ENCODE results near the gene ST3GAL4.
A peak's percentile ranks its signal among the peaks of the same experiment; 100 is the strongest.

The ST3GAL4 gene

DNA sequence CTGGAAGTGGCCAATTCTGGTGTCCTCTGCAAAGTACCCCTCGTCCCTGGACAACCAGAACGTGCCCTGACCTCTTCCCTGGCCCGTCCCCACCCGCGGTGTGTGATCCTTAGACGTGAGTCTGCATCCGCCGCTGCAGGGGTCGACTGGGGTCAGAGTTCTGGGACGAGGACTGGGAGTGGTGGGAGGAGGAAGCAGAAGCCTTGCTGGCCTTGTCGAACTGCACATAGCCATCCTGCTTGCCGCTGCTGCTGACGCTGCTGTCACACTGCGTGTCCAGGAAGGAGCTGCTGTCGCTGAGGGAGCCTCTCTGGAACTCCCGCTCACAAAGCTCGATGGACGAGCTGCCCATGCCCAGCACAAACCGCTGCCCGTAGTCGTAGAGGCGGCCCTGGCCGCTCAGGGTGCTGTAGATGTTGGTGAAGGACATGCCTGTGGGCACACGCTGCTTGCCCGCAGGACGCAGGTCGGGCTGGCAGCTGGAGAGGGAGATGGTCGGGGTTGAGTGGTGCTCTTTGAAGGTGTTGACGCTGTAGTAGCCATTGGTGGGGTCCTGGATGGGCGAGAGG is 69.1 kb downstream of the ST3GAL4 start:
- DNase-seq (ENCODE audit: low spot score), result no peak

DNA sequence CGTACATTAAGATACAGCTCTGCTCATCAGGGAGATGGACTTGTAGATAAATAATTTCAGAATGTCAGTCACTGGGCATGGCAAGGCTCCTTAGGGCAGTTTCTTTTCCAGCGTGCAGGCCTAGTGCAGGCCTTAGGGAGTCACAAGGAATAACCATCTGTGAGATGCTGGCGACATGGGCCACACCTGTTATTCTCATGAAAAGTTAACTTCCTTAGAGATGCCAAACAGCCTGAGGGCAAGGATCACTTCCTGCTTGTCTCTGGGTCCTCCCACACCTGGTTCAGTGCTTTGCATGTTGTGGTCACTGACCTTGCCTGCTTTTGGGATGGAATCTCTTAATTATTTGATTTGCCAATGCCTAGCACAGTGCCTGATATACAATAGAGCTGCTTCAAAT is 70.6 kb downstream of the ST3GAL4 start:
- DNase-seq (ENCODE audit: low spot score), result no peak

DNA sequence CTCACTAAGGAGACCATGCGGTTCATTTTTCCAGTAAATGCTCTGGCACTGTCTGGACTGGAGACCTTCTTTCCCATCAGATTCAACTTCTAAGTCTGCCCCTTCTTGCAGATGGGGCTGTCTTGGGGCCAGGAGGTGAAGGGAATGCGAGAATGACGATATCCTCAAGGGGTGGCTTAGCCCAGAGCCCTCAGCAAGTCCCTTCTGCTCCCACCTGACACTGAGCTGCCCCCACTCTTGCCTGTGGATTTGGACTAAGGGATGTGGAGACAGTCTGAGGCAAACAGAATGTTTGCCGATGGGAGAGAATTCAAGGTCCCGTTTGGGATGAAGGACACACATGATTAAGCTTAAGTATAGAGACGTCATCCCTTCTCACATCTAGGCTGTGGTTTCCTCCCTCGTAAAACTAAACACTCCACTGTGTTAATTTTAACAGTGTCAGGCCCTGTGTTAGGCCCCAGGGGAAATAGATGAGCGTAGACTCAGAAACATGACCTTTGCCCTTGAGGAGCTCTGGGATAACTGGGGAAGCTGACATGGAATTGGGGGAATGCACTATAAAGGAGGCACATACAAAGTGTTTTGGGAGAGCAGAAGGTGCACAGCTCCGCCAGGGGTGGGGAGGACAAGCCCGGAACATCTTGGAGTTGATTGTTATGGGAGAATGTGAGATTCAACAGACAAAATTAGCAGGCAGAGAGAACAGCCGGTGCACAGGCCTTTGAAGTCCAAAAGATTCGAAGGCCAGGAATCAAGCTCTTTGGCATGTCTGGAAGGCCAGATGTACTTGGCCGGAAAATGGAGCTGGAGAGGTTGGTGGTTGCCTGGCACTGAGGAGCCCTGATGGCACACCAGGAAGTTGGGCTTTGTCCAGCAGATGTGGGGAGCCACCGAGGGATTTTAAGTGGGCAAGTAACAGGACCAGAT is 71.6 kb downstream of the ST3GAL4 start:
- DNase-seq (ENCODE audit: low spot score), result peak; percentile 24

DNA sequence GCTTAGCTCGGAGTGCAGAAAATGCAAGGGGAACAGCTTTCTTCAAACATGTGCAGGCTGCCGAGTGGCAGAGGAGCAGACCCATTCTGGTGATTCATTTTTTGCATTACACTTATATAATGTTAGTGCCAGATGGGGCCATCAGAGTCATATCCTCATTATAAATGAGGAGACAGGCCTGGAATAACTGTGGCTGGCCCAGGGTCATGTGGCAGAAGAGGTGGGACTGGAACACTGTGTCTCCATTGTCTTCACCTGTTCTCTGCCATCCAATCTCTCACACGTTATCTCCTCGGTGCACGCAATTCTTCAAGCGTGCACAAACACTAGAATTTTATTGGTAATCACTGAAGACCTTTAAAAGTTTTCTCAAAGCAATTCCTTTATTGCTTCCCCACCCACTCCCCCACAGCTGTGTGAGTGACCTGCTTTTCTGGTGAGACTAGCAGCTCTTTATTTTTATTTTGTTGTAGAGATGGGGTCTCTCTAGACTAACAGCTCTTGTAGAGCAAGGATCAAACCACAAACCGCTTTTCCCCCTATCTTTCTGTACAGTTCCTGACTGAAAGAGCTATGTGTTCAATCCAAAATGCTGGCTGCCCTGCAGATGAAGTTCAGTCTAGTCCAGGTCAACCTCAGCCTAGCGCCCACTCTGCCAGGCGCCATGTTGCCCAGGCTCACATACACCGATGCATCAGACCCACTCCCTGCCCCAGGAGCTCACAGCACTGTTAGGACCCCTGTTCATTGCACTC is 75.3 kb downstream of the ST3GAL4 start:
- no peak for DNase-seq (ENCODE audit: low spot score)

DNA sequence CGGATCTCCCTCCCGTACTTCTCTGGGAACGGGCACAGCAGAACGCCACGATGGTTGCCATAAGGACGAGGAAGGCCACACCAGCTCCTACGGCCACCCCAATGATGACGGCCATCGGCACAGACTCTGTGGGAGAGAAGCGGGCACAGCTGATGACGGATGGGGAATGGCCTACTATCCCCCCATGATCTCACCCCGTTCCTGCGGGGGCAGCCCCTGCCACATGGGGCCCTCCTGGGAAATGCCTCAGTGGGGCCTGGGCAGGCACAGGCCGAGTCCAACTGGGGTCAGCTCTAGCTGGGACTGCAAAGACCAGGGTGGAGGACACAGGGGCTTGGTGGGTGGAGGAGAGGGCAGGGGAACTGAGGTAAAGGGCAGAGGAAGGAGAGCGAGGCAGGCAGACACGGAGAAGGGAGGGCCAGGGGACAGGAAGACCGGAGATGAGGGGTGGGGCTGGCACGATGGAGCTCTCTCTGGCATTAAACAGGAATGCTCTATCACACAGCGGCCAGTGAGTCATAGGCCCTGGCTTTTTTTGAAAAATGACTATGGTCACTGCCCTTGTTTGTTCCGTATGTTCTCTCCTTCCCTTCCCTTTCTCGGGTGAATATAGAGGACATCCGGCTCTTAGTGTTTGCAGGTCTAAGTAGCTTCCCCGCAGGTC is 76.0 kb downstream of the ST3GAL4 start:
- peak; percentile 28 for DNase-seq (ENCODE audit: low spot score)

DNA sequence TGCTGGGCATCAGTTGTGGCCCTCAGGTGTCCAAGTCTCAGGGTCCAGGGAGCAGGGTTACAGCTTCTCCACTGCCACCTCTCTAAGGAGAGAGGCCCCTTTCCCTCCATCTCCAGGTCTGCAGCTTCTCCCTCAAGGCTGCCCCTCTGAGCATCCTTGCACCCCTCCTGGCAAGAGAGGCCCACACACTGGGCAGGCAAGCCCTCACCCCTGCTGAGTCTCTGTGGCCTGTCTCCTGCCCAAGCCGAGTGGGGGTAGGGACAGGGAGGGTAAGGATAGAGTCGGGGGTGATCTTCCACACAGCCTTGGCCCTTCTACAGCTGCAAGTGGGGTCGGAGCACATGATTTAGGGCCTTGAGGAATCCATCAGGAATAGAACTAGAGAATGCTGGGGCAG is 76.6 kb downstream of the ST3GAL4 start:
- DNase-seq (ENCODE audit: low spot score), result no peak

DNA sequence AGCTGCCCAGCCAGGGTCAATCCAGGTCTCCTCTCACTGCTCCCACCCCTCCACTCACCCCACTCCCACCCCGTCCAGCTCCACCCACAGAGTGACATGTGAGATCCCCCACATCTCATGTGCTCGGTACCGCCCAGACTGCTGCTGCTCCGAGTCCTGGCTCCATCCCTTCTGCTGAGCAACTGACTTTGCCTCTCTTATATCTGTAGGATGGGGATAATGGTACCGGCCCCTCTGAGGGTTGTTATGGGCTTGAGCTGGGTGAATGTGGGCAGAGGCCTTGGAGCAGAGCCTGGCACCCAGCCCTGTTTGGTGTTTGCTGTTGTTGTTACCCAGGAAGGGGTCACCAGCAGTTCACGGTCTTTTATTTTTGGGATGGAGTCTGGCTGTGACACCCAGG is 77.0 kb downstream of the ST3GAL4 start:
- no peak for DNase-seq (ENCODE audit: low spot score)

DNA sequence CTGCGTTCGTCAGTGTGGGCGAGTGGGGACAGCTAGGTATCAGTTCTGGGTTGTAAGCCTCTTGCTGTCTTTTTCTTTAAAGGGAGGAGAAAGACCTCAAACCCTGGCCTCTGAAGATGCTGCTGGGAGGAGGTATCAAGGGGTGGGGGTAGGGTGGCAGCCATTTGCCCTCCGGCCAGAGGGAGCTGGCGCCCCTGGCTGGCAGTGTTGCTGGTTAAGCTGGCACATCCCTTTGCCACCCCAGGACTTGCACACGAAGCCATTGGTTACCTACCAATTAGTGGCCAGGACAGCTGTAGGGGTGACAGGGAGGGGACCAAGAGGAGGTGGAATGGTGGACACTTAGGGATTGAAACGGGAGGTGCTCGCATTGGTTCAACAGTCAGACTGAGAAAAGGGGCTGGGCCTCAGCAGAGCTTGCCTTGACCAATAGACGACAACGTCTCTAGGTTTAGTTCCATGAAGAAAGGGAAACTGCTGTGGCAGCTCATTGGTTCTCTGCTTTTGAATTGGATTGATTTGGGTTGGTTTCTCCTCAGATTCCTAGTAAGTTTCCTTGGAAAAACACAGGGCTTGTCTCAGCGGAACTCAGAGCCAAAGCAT is 77.9 kb downstream of the ST3GAL4 start:
- no peak for DNase-seq (ENCODE audit: low spot score)

DNA sequence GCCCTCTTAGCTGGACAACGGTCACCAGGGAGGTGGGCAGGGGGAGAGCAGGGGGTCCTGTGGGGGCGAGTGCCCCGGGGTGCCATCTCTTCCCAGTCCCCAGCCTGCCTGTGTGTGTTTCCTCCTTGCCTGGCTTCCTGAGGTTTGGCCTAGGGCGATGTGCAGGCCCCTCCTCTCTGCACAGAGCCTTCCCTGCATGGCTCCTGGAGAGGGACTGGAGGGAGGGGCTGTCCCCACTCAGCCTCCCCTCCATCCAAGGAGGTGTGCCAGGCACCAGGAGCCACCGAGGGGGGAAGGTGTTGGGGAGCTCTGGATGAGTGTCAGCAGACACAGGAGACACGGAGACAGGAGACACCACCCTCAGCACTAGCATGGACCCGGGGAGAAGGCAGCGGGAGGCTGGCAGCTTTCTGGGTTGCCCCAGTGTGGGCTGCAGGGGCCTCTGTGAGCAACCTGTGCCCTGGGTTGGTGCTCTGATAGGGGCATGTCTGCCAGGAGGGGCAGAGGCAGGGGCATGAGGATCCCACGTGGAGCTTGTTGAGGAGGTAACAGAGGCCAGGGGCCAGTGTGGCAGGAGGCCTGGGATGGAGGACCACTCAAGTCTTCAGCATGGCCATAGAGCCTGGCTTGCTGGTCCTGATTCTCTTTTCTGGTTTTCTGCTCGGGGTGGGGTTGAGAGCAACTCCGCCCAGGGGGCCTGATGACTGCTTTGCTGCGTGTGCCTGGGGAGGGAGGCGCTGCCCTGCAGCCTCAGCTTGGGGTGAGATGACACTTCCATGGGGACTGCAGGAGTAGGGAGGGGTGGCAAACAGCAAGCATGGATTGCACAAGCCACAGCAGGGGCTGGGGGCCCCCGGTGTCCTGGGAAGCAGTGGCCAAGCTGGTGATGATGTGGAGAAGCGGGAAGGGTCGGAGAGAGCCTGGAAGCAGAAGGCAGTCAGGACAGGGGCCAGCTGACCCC is 78.8 kb downstream of the ST3GAL4 start:
- no peak for DNase-seq (ENCODE audit: low spot score)

DNA sequence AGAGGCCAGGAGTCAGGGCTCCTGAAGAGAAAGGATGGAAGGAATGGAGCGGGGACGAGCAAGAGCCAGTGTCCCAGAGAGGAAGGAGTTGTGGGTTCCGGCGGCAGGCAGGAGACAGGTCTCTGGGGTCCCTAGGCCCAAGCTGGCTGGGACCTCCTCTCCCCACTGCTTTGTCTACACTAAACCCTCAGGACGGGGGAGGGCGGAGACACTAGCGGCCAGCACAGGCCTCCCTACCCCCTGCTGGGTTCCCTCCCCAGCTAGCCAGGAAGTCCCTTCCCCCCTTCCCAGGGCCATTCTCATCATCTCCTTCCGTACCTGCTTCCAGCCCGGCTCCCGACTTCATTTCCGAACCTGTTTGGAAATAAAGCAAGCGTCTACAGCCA is 79.5 kb downstream of the ST3GAL4 start:
- DNase-seq (ENCODE audit: low spot score), result no peak

DNA sequence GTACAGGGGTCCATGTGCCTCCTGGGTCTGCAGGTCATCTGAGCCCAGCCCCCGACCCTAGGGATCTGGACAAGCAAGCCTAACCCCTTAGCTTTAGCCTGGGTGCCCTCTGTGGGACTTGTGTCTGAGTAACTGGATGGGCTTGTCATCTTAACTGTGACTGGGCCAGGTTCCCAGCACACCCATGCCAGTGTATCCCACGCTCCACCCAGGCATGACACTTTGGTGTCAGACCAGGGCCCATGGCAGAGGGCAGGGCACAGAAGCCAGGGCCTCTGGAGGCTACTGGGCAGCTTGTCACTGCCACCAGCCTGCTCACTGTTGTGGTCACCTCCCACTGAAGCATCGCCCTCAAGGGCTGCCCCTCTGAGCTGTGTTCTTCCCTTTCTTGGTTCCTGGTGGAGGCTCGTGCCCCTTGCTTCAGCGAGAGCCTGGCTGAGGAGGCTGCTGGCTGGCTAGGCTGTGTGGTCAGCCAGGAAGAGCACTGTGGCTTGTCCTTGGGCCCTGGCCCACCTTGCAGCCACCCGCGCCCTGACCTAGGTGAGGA is 80.8 kb downstream of the ST3GAL4 start:
- no peak for DNase-seq (ENCODE audit: low spot score)

DNA sequence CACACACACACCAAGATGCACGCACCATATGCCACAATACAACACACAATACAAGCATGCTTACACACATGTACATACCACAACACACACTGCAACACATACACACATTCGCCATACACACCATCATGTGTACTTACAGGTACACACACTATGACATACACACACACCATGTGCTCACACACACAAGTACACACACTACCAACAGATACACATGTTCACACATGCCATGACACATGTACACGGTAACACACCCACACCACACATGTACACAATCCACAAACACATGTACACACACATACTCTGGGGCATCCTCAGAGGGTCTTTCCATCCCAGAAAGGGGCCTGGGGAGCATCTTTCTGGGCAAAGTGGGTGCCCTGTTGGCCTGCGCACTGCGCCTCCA is 82.2 kb downstream of the ST3GAL4 start:
- DNase-seq (ENCODE audit: low spot score), result no peak

DNA sequence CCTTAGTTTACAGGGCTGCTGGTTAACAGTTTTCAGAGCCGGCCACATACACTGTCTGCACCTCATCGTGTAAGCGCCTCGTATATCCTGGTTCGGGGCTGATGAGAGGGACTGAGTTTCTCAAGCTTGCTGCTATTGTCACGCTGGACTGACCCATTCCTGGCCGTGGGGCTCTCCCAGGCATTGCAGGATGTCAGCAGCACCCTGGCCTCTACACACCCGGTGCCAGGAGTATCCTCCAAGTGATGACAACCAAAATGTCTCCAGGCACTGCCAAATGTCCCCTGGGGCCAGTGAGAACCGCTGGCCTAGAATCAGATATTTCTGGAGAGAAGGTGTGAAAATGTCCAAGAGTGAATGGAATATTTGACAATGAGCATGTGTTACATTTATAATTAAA is 82.8 kb downstream of the ST3GAL4 start:
- no peak for DNase-seq (ENCODE audit: low spot score)

DNA sequence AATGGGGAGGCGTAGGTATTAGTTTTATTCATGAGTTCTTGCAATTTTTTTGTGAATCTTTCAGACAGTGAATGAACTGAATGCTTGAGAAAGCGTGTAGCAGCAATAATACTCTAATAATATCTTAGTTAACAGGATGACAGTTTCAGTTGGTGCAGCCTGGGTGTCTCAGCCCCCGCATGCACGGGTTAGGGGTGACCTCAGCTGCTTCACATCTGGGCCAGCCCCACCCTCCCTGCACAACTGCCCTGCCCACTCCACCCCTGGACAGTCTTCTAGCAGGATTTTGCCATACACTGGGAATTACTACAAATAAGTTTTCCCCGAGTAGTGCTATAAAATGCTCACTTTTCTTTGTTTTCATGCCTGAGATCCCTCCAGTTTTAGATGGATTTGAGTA is 83.2 kb downstream of the ST3GAL4 start:
- no peak for DNase-seq (ENCODE audit: low spot score)

DNA sequence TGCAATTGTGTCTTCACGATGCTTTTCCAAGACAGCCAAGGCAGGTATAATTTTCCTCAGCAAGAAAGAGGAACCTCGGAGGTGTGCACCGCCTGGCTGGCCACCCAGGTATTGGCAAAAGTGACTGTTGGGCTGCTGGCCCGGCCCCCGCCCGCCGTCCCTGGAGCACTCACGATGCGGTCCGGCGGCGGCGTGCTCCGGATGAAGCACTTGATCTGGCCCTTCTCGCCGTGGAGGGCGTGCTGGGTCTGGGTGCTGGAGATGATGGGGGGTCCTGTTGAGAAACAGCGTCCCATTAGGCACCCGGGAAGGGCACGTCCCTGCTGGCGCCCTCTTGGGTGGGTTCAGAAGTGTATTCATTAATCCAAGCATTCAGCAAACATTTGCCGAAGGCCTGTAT is 84.8 kb downstream of the ST3GAL4 start:
- DNase-seq (ENCODE audit: low spot score), result no peak

DNA sequence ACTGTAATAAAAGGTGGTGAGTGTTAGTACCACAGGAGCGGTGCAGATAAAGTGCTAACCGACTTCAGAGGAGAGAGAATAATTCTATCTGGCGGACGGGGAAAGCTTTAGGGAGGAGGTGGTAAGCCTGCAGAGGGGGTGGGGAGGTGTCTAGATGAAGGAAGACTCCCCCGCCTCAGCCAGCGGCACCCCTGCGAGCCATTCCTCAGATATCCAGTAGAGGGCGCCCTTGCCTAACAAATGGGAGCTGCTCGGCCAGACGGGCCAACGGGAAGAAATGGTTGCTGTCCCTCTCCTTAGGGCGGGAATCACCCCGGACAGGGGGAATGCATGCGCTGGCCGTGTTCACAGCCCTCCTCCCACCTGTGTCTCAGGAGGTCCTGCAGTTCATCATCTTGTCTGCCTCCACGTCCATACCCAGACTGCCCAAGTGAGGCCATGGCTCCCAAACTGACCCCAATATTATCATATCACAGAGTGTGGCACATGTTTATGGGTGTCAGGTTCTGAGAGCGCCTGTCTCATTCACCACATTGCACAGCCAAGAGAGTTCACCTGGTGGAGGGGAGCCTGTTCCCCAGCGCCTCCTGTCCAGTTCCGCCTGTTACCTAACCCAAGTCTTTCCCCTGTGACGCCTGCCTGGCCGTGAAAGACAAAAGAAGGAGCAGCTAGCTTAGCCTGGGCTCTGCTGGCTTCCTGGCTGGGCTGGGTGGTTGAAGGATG is 85.5 kb downstream of the ST3GAL4 start:
- peak; percentile 71 for DNase-seq (ENCODE audit: low spot score)

DNA sequence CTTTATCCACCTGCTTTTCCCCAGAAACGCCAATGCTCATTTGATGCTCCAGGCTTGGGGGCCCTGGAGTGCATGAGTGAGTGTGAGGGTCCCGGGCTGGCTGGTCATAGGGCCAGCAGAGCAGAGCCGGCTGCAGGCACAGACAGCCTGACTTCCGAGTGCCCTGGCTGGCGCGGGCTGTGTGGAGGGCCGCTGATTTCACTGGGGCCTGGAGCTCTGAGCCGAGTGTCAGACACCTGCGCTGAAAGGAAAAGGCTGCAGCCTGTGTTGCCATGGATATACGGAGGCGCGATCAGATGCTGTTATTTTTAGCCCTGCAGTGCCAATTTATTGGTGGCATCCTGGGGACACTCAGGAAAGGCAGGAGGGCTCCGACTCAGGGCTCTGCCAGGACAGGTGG is 87.6 kb downstream of the ST3GAL4 start:
- DNase-seq (ENCODE audit: low spot score), result no peak

DNA sequence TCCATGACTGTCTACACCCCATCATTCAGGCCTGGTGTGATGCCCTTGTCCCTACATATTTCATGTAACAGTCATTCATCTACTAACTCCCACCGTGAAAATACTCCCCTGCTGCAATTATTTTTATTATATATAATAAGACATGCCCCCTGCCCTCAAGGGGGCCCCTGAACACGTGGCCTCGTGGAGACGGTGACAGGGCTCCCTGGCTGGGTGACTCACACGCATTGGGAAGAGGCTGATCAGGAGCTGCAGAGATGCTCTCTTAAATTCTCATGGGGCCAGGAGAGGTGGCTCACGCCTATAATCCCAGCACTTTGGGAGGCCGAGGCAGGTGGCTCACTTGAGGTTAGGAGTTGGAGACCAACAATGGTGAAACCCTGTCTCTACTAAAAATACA is 88.6 kb downstream of the ST3GAL4 start:
- DNase-seq (ENCODE audit: low spot score), result no peak

DNA sequence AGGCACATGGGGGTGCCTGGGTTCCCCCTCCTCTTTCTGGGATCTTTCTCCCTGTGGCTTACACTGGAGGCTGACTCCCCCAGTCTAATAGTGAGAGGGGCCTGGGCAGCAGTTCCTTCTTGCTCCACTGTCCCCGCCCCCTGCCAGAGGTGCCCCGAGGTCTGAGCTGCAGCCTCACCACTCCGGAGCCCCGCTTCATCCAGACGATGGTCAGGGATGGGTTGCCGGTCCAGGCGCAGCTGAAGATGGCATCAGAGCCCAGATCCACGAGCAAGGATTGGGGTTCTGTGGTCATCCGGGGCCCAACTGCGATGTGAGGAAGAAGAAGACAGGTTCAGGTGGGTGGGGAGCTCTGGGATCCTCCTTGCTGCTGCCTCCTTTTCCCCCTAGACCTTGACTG is 91.1 kb downstream of the ST3GAL4 start:
- no peak for DNase-seq (ENCODE audit: low spot score)

DNA sequence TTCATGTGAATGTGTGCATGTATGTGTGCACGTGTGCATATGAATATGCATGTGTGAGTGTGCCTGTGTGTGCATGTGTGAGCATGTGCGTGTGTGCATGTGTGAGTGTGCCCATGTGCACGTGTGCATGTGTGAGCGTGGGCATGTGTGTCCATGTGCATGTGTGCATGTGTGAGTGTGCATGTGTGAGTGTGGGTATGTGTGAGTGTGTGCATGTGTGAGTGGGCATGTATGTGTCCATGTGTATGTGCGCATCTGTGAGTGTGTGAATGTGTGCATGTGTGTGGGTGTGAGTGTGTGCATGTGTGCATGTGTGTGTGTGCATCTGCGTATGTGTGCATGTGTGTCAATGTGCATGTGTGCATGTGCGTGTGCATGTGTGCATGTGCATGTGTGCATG is 94.7 kb downstream of the ST3GAL4 start:
- no peak for DNase-seq (ENCODE audit: low spot score)

Measured in kidney tubule cell (primary cell).